HG03196 (cell line): ENCODE results near the gene CNPPD1.
A peak's percentile ranks its signal among the peaks of the same experiment; 100 is the strongest.

Experiments
- ATAC-seq: cut with Tn5 transposase; IDR thresholded peaks from one replicate; pipeline ENCODE4 v1.9.1; 2021; ENCODE audit not compliant: unreplicated experiment

The CNPPD1 gene

GRCh38 chr2:219163156-219163555 lies 13.6 kb downstream of the CNPPD1 start:
- ATAC-seq: no peak

- ATAC-seq: no peak
Observed at GRCh38 chr2:219161097-219161496, 15.6 kb downstream of the CNPPD1 start.

GRCh38 chr2:219160186-219161017 lies 16.3 kb downstream of the CNPPD1 start, which contains the start of gene NHEJ1:
TSS of gene NHEJ1 (minus strand) at chr2:219160815. CDS start at chr2:219158362, 2,453 bp downstream.
- ATAC-seq: peak; percentile 83

GRCh38 chr2:219159771-219160185 lies 16.9 kb downstream of the CNPPD1 start:
- no peak for ATAC-seq

- ATAC-seq: no peak
Observed at GRCh38 chr2:219158586-219158985, 18.1 kb downstream of the CNPPD1 start.

- ATAC-seq: no peak
Observed at GRCh38 chr2:219158025-219158424, 18.7 kb downstream of the CNPPD1 start.

GRCh38 chr2:219157396-219157795 lies 19.3 kb downstream of the CNPPD1 start:
- no peak for ATAC-seq

- ATAC-seq: no peak
Observed at GRCh38 chr2:219155054-219155644, 21.6 kb downstream of the CNPPD1 start.

- no peak for ATAC-seq
Observed at GRCh38 chr2:219149667-219150066, 27.1 kb downstream of the CNPPD1 start.

GRCh38 chr2:219142329-219142728 lies 34.4 kb downstream of the CNPPD1 start:
- no peak for ATAC-seq

GRCh38 chr2:219140722-219141121 lies 36.0 kb downstream of the CNPPD1 start:
- no peak for ATAC-seq

- ATAC-seq: no peak
Observed at GRCh38 chr2:219133976-219134375, 42.7 kb downstream of the CNPPD1 start.

- ATAC-seq: no peak
Observed at GRCh38 chr2:219131744-219132143, 45.0 kb downstream of the CNPPD1 start.

GRCh38 chr2:219131327-219131726 lies 45.4 kb downstream of the CNPPD1 start:
- no peak for ATAC-seq

- ATAC-seq: no peak
Observed at GRCh38 chr2:219129589-219129988, 47.1 kb downstream of the CNPPD1 start.

GRCh38 chr2:219128396-219128795 lies 48.3 kb downstream of the CNPPD1 start:
- no peak for ATAC-seq

- no peak for ATAC-seq
Observed at GRCh38 chr2:219127037-219127635, 49.6 kb downstream of the CNPPD1 start.

GRCh38 chr2:219126555-219126954 lies 50.2 kb downstream of the CNPPD1 start:
- ATAC-seq: no peak

- ATAC-seq: no peak
Observed at GRCh38 chr2:219125886-219126270, 50.8 kb downstream of the CNPPD1 start.

GRCh38 chr2:219125225-219125885 lies 51.4 kb downstream of the CNPPD1 start:
- no peak for ATAC-seq

- ATAC-seq: no peak
Observed at GRCh38 chr2:219124381-219125110, 52.2 kb downstream of the CNPPD1 start.
